LNCAP (cell line): ENCODE data around the gene DISP1.

Experiments
- CTCF ChIP-seq: fragments of 450-650 bp; IDR thresholded peaks from 2 replicates; pipeline ENCODE4 v1.5.1; 2017; ENCODE audit warnings: mild to moderate bottlenecking

Gene DISP1

DNA sequence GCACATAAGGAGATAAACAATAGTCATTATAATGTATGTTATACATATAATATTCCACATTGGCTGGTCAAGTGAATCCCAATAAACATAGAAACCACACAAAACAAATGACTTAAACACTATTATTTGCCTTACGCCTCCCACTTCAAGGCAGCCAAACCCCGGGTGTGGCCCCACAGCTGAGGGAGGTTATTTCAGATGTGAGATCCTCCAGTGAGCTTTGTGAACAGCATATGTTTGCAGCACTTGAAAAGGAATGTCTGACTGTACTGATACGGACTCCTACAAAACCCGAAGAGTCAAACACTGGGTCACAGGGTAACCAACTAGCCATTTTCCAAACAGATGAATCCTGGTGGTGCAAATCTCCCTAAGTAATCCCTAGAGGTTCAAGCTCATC, 27.1 kb upstream of the DISP1 start:
- TF ChIP-seq CTCF = no peak

DNA sequence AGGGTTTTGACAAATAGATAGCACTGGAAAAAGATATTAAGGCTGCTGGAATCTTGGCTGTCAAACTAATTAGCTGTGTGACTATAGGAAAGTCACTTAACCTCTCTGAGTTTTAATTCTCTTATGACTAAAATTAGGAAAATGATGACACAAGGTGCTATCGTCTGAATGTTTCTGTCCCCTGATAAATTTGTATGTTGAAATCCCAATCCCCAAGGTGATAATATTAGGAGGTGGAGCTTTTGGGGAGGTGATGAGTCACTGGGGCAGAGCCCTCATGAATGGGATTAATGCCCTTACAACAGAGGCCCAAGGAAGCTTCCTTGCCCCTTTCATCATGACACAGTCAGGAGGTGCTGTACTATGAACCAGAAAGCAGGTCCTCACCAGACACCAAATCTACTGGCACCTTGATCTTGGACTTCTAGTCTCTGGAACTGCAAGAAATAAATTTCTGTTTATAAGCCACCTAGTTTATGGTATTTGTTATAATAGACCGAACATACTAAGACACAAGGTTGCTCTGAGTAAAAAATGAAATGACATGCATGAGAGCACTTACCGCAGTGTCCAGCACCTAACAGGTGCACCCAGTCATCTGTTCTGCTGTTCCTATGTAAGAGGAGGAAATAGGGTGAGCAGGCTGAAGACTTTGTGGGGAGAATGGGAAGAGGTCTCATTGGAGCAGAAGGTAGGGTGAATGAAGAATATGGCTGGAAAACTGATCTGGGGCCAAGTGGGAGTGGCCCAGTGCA, 26.3 kb upstream of the DISP1 start:
- TF ChIP-seq CTCF = no peak

DNA sequence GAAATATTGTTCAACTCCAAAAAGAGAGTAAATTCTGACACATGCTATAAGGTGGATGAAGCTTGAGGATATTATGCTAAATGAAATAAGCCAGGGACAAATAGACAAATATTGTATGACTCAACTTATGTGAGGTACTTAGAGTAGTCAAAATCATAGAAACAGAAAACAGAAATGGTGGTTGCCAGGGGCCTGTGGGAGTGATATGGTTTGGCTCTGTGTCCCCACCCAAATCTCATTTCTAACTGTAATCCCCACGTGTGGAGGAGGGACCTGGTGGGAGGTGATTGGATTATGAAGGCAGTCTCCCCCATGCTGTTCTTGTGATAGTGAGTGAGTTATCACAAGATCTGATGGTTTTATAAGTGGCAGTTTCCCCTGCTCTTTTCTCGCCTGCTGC, 24.7 kb upstream of the DISP1 start:
- no peak for TF ChIP-seq CTCF

DNA sequence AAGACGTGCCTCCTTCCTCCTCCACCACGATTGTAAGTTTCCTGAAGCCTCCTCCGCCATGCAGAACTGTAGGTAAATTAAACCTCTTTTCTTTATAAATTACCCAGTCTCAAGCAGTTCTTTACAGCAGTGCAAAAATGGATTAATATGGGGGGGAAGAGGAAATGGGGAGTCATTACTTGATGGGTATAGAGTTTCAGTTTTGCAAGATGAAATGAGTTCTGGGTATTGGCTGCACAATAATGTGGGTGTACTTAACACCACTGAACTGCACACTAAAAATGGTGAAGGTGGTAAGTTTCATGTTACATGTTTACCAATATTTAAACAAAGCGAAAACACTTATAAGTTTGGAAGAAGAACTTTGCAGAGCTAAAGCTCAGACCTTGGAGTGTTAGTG, 24.3 kb upstream of the DISP1 start:
- no peak for TF ChIP-seq CTCF

GRCh38 chr1:222791006-222791710, 23.7 kb upstream of the DISP1 start:
- no peak for TF ChIP-seq CTCF

DNA sequence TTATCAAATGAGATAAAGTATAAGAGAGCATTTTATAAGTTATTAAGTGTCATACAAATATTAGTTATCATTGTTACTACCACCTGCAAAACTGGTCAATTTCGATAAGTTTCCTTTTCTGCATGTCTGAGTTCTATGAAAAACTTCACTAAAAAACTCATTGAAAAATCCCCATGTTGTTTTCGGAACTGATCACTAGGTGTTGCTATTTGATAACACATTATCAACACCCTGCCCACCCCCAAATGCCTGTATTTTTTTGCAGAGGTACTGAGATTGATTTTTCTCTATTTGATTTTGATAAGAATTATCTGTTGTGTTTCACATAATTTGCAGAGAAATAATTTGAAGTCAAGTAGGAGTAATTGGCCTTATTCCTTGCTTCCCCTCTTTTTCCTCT, 22.1 kb upstream of the DISP1 start:
- TF ChIP-seq CTCF = peak; percentile 80

- peak; percentile 37; the same call in 1 of the 2 replicates for TF ChIP-seq CTCF
These were observed 20.0 kb upstream of the DISP1 start for GRCh38 chr1:222794656-222795474.
